K562 (cell line): Measurements from ENCODE around the gene CPE. TPM values are rescaled to one million over a fixed set of nuclear protein-coding genes. Genes with fewer than 3 reads are reported as not detected.
A peak's percentile ranks its signal among the peaks of the same experiment; 100 is the strongest.

Experiments
- KDM5B ChIP-seq: fragments of 200-600 bp; sonication (generic); IDR thresholded peaks from 2 replicates; pipeline ENCODE4 v1.6.1; 2012; ENCODE audit warnings: low read depth, mild to moderate bottlenecking, moderate library complexity, low read length, control low read depth, inconsistent platforms; ENCODE audit not compliant: insufficient replicate concordance
- MYBL2 ChIP-seq, 2 experiments: fragments of 450-650 bp in 1 of 2; sonication (generic) in 1 of 2; formaldehyde crosslinking in 1 of 2; IDR thresholded peaks; 2 replicates each; pipeline versions ENCODE4 v1.6.1 to v1.8.1; 2017 to 2022; ENCODE audit warnings: borderline replicate concordance in 1 of 2, inconsistent platforms in 1 of 2, low read depth in 1 of 2, mild to moderate bottlenecking in 1 of 2, missing genetic modification reagents in 1 of 2, moderate library complexity in 1 of 2
- SETDB1 ChIP-seq: IDR thresholded peaks from one replicate; pipeline ENCODE4 v1.6.1; 2012; ENCODE audit warnings: low read length, control low read depth, inconsistent platforms
- TRIM28 ChIP-seq: fragments of 450-650 bp; IDR thresholded peaks from 2 replicates; pipeline ENCODE4 v1.6.1; 2017
- polyA plus RNA-seq, 8 experiments: library from polyadenylated mRNA; depleted of rRNA in 4 of 8; stranded (reverse) in 5 of 8; unstranded in 3 of 8; fragments of >200 nt; fragmentation: Nextera tagmentation in 2 of 8; fragmentation: Illumina TruSeq in 1 of 8; extraction: Ambion mirVana in 2 of 8; extraction: Trizol in 1 of 8; gene quantifications; 2 replicates each; pipeline versions ENCODE4 v1.2.1 to v1.2.3, GENCODE V29; 2011 to 2014; ENCODE audit warnings: inconsistent platforms in 1 of 8, missing spikeins in 1 of 8
- total RNA-seq, 7 experiments: library from RNA; depleted of rRNA in 6 of 7; stranded (reverse); fragments of >200 nt in 6 of 7; fragmentation: Illumina TruSeq in 2 of 7; extraction: Trizol in 2 of 7; gene quantifications; 2 replicates each; pipeline versions ENCODE4 v1.2.1 to v1.2.3, GENCODE V29; 2011 to 2021; ENCODE audit warnings: low replicate concordance in 1 of 7
- TF ChIP-seq, protein P1 (sequence below), 3 experiments: fragments of 200-800 bp in 1 of 3; fragments of 250-450 bp in 1 of 3; fragments of 450-650 bp in 1 of 3; sonication (Bioruptor Pico) in 1 of 3; sonication (Bioruptor generic) in 1 of 3; formaldehyde crosslinking in 1 of 3; IDR thresholded peaks; 2 replicates each; pipeline versions ENCODE4 v1.6.1 to v1.8.0; 2016 to 2022; ENCODE audit warnings: mild to moderate bottlenecking in 2 of 3, missing genetic modification characterization in 2 of 3, missing compliant biosample characterization in 1 of 3, moderate library complexity in 1 of 3
- TF ChIP-seq, protein P2 (sequence below): sonication (generic); formaldehyde crosslinking; IDR thresholded peaks from 2 replicates; pipeline ENCODE4 v1.8.0; 2022; ENCODE audit warnings: missing genetic modification reagents, mild to moderate bottlenecking, moderate library complexity, borderline replicate concordance
- TF ChIP-seq, protein P3 (sequence below): fragments of 450-650 bp; IDR thresholded peaks from 2 replicates; pipeline ENCODE4 v1.6.1; 2016; ENCODE audit warnings: low read depth, mild to moderate bottlenecking, moderate library complexity
- TF ChIP-seq, protein P4 (sequence below): fragments of 250-450 bp; sonication (Bioruptor Pico); IDR thresholded peaks from 2 replicates; pipeline ENCODE4 v1.9.0; 2021; ENCODE audit warnings: mild to moderate bottlenecking, inconsistent platforms
- TF ChIP-seq, protein P5 (sequence below): fragments of 200-800 bp; sonication (Bioruptor generic); IDR thresholded peaks from 2 replicates; pipeline ENCODE4 v1.6.1; 2016; ENCODE audit warnings: missing genetic modification characterization, missing compliant biosample characterization

The CPE gene
- total and polyA plus RNA-seq, 9 of the 15 experiments (the other 6 are each of a cell fraction or from before 2014, with no cell fraction given), result 0.04 to 0.16 (median 0.06) TPM; not detected in 4

DNA sequence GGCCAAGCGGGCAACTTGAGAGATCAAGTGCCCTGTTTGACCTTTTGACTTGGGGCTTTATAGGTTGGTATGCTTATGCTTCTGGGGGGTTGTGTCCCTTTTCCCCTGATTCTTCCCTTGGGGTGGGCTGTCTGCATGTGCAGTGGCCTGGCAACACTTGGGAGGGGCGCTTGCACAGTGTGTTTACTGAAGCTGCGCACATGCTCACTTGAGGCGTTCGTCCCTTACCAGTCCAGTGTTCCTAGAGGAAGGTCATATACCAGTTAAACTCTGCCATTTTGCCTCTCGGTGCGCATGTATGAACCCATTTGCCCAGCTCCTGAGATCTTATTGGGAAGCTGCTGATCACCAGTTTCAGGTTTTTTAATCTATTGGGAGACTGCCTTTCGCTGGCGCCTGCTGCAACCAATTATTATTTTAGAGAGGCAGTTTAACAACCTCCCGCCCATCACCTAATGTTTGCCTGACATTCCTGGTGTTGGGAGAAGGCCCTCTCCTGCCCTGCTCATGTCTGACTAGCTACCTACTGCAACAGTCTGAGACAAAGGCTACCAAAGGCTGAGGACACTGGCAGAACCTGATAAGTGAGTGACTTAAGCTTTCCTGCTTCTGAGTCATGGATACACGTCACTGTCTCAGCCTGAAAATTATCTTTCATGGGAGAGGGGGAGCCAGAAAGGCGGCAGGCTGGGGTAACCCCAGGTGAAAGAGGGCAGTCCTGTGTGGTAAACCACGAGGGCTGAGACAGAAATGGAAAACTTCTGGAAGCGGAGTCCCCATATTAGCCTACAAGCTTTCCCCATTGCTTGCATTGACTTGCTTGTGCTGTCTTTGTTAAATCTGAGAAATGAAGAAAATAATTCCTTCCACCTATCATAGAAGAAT, 97.6 kb downstream of the CPE start (continued):
- TF ChIP-seq, protein P1, sequence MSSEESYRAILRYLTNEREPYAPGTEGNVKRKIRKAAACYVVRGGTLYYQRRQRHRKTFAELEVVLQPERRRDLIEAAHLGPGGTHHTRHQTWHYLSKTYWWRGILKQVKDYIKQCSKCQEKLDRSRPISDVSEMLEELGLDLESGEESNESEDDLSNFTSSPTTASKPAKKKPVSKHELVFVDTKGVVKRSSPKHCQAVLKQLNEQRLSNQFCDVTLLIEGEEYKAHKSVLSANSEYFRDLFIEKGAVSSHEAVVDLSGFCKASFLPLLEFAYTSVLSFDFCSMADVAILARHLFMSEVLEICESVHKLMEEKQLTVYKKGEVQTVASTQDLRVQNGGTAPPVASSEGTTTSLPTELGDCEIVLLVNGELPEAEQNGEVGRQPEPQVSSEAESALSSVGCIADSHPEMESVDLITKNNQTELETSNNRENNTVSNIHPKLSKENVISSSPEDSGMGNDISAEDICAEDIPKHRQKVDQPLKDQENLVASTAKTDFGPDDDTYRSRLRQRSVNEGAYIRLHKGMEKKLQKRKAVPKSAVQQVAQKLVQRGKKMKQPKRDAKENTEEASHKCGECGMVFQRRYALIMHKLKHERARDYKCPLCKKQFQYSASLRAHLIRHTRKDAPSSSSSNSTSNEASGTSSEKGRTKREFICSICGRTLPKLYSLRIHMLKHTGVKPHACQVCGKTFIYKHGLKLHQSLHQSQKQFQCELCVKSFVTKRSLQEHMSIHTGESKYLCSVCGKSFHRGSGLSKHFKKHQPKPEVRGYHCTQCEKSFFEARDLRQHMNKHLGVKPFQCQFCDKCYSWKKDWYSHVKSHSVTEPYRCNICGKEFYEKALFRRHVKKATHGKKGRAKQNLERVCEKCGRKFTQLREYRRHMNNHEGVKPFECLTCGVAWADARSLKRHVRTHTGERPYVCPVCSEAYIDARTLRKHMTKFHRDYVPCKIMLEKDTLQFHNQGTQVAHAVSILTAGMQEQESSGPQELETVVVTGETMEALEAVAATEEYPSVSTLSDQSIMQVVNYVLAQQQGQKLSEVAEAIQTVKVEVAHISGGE (CRISPR knock-in tag; IDR thresholded peaks at IDR 0.05), result peak in 1 of 3 experiments; percentile 20; a peak in 1 of 6 replicates
- TF ChIP-seq, protein P2, sequence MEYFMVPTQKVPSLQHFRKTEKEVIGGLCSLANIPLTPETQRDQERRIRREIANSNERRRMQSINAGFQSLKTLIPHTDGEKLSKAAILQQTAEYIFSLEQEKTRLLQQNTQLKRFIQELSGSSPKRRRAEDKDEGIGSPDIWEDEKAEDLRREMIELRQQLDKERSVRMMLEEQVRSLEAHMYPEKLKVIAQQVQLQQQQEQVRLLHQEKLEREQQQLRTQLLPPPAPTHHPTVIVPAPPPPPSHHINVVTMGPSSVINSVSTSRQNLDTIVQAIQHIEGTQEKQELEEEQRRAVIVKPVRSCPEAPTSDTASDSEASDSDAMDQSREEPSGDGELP (CRISPR knock-in tag), result peak; percentile 44; the same call in 1 of the 2 replicates
- TF ChIP-seq, protein P3, sequence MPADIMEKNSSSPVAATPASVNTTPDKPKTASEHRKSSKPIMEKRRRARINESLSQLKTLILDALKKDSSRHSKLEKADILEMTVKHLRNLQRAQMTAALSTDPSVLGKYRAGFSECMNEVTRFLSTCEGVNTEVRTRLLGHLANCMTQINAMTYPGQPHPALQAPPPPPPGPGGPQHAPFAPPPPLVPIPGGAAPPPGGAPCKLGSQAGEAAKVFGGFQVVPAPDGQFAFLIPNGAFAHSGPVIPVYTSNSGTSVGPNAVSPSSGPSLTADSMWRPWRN, result peak; percentile 16; the same call in 1 of the 2 replicates
- TF ChIP-seq KDM5B (peak; percentile 60), TRIM28 (no peak), MYBL2 (IDR thresholded peaks at IDR 0.05; ENCODE audit: low read depth) (no peak), MYBL2 (CRISPR knock-in tag; IDR thresholded peaks at IDR 0.05; ENCODE audit: borderline replicate concordance) (no peak), SETDB1 (no peak)
- TF ChIP-seq, protein P4, sequence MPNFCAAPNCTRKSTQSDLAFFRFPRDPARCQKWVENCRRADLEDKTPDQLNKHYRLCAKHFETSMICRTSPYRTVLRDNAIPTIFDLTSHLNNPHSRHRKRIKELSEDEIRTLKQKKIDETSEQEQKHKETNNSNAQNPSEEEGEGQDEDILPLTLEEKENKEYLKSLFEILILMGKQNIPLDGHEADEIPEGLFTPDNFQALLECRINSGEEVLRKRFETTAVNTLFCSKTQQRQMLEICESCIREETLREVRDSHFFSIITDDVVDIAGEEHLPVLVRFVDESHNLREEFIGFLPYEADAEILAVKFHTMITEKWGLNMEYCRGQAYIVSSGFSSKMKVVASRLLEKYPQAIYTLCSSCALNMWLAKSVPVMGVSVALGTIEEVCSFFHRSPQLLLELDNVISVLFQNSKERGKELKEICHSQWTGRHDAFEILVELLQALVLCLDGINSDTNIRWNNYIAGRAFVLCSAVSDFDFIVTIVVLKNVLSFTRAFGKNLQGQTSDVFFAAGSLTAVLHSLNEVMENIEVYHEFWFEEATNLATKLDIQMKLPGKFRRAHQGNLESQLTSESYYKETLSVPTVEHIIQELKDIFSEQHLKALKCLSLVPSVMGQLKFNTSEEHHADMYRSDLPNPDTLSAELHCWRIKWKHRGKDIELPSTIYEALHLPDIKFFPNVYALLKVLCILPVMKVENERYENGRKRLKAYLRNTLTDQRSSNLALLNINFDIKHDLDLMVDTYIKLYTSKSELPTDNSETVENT (CRISPR knock-in tag), result no peak
- TF ChIP-seq, protein P5, sequence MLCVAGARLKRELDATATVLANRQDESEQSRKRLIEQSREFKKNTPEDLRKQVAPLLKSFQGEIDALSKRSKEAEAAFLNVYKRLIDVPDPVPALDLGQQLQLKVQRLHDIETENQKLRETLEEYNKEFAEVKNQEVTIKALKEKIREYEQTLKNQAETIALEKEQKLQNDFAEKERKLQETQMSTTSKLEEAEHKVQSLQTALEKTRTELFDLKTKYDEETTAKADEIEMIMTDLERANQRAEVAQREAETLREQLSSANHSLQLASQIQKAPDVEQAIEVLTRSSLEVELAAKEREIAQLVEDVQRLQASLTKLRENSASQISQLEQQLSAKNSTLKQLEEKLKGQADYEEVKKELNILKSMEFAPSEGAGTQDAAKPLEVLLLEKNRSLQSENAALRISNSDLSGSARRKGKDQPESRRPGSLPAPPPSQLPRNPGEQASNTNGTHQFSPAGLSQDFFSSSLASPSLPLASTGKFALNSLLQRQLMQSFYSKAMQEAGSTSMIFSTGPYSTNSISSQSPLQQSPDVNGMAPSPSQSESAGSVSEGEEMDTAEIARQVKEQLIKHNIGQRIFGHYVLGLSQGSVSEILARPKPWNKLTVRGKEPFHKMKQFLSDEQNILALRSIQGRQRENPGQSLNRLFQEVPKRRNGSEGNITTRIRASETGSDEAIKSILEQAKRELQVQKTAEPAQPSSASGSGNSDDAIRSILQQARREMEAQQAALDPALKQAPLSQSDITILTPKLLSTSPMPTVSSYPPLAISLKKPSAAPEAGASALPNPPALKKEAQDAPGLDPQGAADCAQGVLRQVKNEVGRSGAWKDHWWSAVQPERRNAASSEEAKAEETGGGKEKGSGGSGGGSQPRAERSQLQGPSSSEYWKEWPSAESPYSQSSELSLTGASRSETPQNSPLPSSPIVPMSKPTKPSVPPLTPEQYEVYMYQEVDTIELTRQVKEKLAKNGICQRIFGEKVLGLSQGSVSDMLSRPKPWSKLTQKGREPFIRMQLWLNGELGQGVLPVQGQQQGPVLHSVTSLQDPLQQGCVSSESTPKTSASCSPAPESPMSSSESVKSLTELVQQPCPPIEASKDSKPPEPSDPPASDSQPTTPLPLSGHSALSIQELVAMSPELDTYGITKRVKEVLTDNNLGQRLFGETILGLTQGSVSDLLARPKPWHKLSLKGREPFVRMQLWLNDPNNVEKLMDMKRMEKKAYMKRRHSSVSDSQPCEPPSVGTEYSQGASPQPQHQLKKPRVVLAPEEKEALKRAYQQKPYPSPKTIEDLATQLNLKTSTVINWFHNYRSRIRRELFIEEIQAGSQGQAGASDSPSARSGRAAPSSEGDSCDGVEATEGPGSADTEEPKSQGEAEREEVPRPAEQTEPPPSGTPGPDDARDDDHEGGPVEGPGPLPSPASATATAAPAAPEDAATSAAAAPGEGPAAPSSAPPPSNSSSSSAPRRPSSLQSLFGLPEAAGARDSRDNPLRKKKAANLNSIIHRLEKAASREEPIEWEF (CRISPR knock-in tag), result peak; percentile 83
